KBM-7 (cell line): ENCODE results near the gene ADGRE2.
"Not testable (repeated sequence)": the region's sequence is repeated elsewhere in the genome, so short reads cannot be mapped to it uniquely, and the experiment has no call there.

Experiments
- DNase-seq: peaks from one replicate; pipeline ENCODE4 v3.0.0-alpha.2; 2015
- in situ Hi-C: fragments of 300-500 bp; cut with MboI; formaldehyde crosslinking; loops from 2 replicates; pipeline ENCODE4 v1.14.3; 2020; ENCODE audit warnings: low sequenced_read_pairs, low pct_unique_long_range_greater_than_20kb, mixed read lengths

ADGRE2 gene

GRCh38 chr19:14778110-14778845 is at the start of gene ADGRE2:
Gene ADGRE2 (minus strand): TSS chr19:14778560. CDS start chr19:14776756, 1,804 bp downstream.
- DNase-seq, in situ Hi-C loops: not testable (repeated sequence)

GRCh38 chr19:14826006-14826405 is 47.6 kb upstream of the ADGRE2 start:
- DNase-seq = no peak
- in situ Hi-C loops = no loop called here

GRCh38 chr19:14821937-14822336 is 43.6 kb upstream of the ADGRE2 start:
- peak; percentile 63 for DNase-seq
- in situ Hi-C loops = no loop called here

DNA sequence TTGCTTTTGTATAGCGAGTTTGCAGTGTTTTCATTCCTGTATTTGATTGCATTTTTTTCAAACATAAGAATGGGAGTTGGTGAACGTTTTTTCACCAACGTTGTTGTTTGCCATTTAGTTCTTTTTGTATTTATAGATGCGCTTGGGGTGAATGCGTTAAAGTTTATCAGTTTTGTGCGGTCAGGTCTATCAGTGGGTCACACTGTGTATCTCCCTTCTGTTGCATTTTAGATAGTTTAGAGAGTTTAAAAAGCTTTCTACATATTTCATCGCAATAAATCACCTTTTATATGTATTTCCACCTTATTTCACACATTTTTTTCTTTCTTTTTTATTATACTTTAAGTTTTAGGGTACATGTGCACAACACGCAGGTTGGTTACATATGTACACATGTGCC is 40.2 kb upstream of the ADGRE2 start:
- DNase-seq = no peak
- in situ Hi-C loops = no loop called here

GRCh38 chr19:14817052-14817451 is 38.7 kb upstream of the ADGRE2 start:
- in situ Hi-C loops = no loop called here
- DNase-seq = no peak

DNA sequence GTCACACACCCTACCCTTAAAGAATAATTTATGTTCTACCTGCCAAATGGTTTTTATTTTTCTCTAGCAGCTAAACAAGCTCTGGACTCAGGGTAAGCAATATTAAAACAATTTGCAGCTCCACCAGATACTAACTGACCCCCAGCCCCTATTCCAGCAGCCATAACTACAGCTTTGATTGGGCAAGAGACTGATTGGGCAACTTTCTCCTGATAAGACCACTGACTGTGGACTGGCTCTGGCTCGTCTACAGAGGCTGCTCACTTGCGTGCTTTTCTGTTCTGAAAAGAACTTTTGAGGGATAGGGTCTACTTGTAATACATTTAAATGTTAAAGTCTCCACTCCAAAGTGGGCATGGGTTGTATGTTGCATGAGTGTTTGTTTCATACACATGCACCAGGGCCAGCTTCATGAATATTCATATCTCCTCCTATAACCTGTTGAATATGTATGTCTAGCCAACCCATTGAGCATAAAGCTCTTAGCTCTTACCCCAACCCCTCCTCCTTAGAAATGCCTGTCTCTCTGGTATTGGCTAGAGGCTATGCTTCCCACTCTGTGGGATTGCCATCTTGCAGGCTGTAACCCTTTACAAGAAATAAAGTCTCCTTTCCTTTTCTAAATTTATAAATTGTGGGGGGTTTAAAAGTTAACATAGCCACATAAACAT is 36.8 kb upstream of the ADGRE2 start:
- DNase-seq = no peak
- in situ Hi-C loops = no loop called here

- no peak for DNase-seq
- in situ Hi-C loops = no loop called here
Measured at GRCh38 chr19:14809272-14810057, 31.1 kb upstream of the ADGRE2 start.

- in situ Hi-C loops = no loop called here
- no peak for DNase-seq
Measured at GRCh38 chr19:14804765-14805164, 26.4 kb upstream of the ADGRE2 start.

DNA sequence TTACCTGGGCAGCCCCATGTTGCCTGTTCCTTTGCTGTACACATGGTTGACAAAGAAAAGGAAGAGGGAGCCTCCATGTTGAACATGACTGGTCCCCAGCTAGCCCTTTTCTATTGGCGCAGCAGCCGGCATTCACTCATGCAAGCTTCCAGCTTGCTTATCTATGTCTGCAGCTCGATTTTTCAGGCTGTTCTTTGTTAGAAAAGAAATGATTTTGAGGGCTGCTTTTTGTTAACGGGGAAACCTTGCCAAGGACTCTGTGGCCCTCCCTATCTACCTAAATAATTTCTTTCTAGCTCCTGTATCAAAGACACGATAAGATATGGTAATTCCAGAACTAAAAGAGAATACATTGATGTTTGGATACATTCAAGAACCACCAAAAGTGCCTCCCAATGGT is 20.4 kb upstream of the ADGRE2 start:
- in situ Hi-C loops = no loop called here
- DNase-seq = no peak

DNA sequence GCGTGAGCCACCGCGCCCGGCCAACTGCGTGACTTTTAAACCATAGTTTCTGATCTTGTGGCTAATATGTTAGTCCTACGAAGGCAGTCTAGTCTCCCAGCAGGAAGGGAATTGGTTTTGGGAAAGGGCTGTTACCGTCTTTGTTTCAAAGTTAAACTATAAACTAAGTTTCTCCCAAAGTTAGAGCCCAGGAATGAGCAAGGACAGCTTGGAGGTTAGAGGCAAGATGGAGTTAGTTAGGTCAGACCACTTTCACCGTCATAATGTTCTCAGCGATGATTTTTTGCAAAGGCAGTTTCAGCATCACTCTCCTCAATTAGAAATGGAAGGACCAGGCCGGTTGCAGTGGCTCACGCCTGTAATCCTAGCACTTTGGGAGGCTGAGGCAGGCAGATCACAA is 17.7 kb upstream of the ADGRE2 start:
- DNase-seq = no peak
- in situ Hi-C loops = no loop called here

GRCh38 chr19:14795078-14795721 is 16.8 kb upstream of the ADGRE2 start:
- DNase-seq = no peak
- in situ Hi-C loops = no loop called here

DNA sequence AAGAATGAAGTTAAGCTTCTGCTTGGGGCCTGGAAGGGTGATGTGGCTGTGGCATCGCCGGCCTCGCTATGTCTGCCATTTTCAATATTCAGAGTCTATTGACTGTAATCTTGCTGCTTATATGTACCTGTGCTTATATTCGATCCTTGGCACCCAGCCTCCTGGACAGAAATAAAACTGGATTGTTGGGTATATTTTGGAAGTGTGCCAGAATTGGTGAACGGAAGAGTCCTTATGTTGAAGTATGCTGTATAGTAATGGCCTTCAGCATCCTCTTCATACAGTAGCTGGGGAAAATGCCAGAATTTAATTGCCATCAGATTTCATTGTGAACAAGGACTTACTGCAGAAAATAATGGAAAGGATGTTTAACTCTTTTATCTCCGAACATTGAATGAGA is 13.9 kb upstream of the ADGRE2 start:
- in situ Hi-C loops, DNase-seq: not testable (repeated sequence)

DNA sequence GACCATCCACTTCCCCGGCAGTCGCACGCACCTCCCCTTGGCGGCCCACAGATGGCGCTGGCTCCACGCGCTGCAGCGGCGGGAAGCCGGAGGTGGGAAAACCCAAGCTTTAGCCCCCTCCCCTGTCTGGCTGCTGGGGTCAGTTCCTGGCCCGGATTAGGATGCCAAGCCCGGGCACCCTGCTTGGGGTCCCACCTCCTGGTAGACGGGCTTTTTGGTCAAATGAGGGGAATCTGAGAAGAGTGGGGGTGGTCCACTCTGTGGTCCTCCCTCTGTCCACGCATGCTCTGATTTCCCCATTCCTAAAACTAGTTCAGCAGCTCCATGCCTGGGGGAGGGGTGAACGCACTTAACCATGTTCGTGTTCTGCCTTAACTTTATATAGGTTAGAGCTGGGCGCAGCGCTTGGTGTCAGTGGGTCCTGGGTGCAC is 8.1 kb upstream of the ADGRE2 start:
- in situ Hi-C loops = no loop called here
- DNase-seq = peak; percentile 42

- peak; percentile 93 for DNase-seq
- in situ Hi-C loops = not testable (repeated sequence)
Measured at GRCh38 chr19:14785102-14785793, 6.9 kb upstream of the ADGRE2 start.

DNA sequence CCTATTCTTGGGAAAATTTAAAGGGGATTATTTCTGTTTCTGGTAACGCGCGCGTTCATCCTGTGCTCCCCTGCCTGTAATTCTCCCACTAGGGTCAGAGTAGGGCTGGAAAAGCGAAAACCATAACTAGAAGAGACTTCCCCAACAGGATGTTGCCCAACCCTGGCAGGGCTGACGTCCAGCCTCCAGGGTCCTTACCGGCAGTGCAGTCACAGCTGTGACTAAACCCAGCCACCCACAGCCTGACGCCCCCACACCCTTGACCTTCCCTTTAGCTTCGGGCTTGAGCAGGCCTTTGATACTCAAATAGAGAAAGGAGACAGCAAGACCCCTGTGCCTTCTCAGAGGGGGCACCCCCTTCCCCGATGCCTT is 6.4 kb upstream of the ADGRE2 start:
- in situ Hi-C loops = not testable (repeated sequence)
- DNase-seq = peak; percentile 76

DNA sequence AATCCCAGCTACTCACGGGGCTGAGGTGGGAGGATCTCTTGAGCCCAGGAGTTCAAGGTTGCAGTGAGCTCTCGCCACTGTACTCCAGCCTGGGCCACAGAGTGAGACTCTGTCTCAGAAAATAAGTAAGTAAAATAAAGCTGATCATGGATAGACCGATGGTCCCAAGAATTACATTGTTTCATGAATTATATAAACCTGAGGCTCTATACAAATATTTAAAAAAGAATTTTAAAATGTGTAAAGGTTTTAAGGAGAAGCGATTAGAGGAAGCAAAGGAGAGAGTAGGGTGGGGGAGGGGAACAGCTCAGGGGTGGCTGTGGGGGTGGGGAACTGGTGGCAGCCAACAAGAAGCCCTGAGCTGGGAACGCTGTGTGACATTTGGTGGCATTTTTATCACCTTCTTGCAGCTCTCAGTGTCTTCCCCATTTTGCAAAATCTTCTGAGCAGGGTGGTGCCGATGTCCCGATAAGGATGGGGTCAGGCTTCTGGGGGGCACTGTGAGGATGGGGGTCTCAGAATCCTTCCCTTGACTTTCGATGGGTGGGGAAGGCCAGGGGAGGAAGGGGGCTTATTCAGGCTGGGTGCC is 5.1 kb upstream of the ADGRE2 start:
- in situ Hi-C loops = not testable (repeated sequence)
- DNase-seq = peak; percentile 48

DNA sequence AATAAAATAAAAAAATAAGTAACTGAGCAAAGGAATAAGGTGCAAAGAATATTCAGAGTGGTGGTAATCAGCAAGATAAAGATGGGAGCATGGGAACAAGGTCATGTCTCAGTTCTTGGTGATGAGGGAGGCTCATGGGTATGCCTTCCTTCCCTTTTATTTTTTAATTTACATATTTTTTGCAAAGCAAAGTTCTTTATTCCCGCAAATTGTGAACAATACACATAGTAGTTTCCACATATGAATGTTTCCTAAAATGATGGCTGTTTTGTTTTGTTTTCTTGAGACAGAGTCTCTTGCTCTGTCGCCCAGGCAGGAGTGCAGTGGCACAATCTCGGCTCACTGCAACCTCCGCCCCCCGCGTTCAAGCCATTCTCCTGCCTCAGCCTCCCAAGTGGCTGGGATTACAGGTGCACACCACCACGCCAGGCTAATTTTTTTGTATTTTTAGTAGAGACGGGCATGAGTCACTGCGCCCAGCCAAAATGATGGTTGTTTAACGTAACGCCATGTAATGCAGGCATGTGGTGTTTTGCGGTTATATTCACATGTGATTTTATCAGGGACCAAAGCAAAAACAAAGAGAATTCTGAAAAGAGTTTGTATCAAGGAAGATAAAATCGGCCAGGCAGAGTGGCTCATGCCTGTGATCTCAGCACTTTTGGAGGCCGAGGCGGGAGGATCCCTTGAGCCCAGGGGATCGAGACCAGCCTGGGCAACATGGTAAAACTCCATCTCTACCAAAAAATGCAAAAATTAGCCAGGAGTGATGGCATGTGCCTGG is 4.5 kb upstream of the ADGRE2 start:
- in situ Hi-C loops = no loop called here
- DNase-seq = no peak
